GM12891 (cell line): Measurements from ENCODE around the gene RBM27.

Source experiments
- POLR2AphosphoS5 ChIP-seq: IDR thresholded peaks from 2 replicates; pipeline ENCODE4 v1.6.1; 2011; ENCODE audit warnings: low read depth, low read length, control low read depth
- TAF1 ChIP-seq: IDR thresholded peaks from 2 replicates; pipeline ENCODE4 v1.6.1; 2011; ENCODE audit warnings: low read depth, low read length, control low read depth

- no peak for TF ChIP-seq TAF1
- no peak for TF ChIP-seq POLR2AphosphoS5
Observed at GRCh38 chr5:146208916-146209522, 5.6 kb downstream of the RBM27 start.
